ENCODE data around the gene STXBP6. TPM values are rescaled to one million over a fixed set of nuclear protein-coding genes. Genes with fewer than 3 reads are reported as not detected.
"Not testable (repeated sequence)": the region's sequence is repeated elsewhere in the genome, so short reads cannot be mapped to it uniquely, and the experiment has no call there.

STXBP6 gene
- total and polyA plus RNA-seq, 12 donors = 0.06 to 3.7 (median 0.68) TPM

- Histone ChIP-seq H3K4me1 (replicated peaks in 1 of 2) (no peaks in the 10 kb centered on the region), H3K27ac (no peak overlapping the region), H3K4me3 (no peak overlapping the region), H3K36me3 (replicated peaks in 1 of 2) (no peaks in the 10 kb centered on the region), H3K9me3 (replicated peaks in 1 of 3) (no peaks in the 10 kb centered on the region), H3K27me3 (no peaks in the 10 kb centered on the region)
- WGBS, 4 donors = 58 to 84% (median 75%) methylated on average over 3 of the region's 3 CpGs
- TF ChIP-seq CTCF (IDR thresholded peaks at IDR 0.05) (no peak), POLR2A (IDR thresholded peaks at IDR 0.05) (no peak)
- no peak for DNase-seq
- intact Hi-C loops (cut with DNase I) = loop anchor here (5.0 to 10.0 kb wide), 3 partner anchors 233 to 330 kb away; no protein-coding TSS in a partner anchor
Measured at GRCh38 chr14:24804552-24805212, 245.3 kb downstream of the STXBP6 start.

- no peak for TF ChIP-seq CTCF (IDR thresholded peaks at IDR 0.05)
- no peak for TF ChIP-seq POLR2A (IDR thresholded peaks at IDR 0.05)
- intact Hi-C loops (cut with DNase I) = loop anchor here in 1 of 2 donors (10.0 kb wide), 1 partner anchor 331 kb away; no protein-coding TSS in a partner anchor
- 77 to 94% (median 81%) methylated on average over 4 to 10 of the region's 10 CpGs for WGBS, 4 donors
Measured at GRCh38 chr14:24803933-24804494, 245.9 kb downstream of the STXBP6 start.

DNA sequence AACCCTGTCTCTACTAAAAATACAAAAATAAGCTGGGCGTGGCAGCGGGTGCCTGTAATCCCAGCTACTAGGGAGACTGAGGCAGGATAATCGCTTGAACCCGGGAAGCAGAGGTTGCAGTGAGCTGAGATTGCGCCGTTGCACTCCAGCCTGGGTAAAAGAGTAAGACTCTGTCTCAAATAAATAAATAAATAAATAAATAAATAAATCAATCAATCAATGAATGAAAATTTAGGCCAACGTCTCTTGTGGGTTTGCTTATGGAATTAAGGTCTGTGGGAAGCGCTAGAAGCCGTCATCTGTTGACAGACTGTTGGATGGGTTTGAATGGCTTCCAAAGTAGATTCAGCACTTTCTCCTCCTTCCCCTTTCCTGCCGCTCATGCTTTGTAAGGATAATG is 246.5 kb downstream of the STXBP6 start:
- not testable (repeated sequence) for H3K27ac ChIP-seq; H3K27me3 ChIP-seq; H3K9me3 ChIP-seq (replicated peaks in 1 of 3); H3K4me1 ChIP-seq (replicated peaks in 1 of 2); H3K36me3 ChIP-seq (replicated peaks in 1 of 2); H3K4me3 ChIP-seq; DNase-seq
- WGBS, 4 donors = 89 to 98% (median 93%) methylated on average over 10 of the region's 10 CpGs
- intact Hi-C loops (cut with DNase I) = loop anchor here in 1 of 2 donors (10.0 kb wide), 1 partner anchor 331 kb away; no protein-coding TSS in a partner anchor

More at GRCh38 chr14:24803933-24804494, 245.9 kb downstream of the STXBP6 start:
- Histone ChIP-seq H3K27ac (no peak overlapping the region), H3K27me3 (no peaks in the 10 kb centered on the region), H3K4me1 (replicated peaks in 1 of 2) (no peaks in the 10 kb centered on the region), H3K4me3 (no peak overlapping the region), H3K9me3 (replicated peaks in 1 of 3) (no peaks in the 10 kb centered on the region), H3K36me3 (replicated peaks in 1 of 2) (no peaks in the 10 kb centered on the region)
- DNase-seq = no peak

DNA sequence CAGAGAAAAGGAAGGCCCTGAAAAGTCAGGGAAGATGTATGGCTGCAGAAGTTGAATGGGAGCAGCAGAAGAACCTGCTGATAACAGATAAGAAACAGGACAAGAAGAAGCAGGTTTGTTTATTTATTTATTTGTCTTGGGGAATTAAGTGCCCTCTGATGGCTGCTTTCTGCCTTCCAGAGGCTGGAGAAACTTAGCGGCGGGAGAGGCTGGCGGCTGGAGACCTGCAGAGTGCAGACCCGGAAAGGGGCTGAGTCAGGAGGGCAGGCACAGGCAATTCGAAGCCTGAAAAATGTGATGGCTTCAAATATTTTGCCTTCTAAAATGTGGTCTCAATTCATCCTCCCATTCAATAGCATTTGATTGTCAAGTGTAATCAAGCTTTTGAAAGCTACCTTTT is 247.7 kb downstream of the STXBP6 start:
- no peaks in the 10 kb centered on the region for H3K4me1 ChIP-seq (replicated peaks in 1 of 2)
- H3K36me3 ChIP-seq (replicated peaks in 1 of 2) = no peaks in the 10 kb centered on the region
- no peak for TF ChIP-seq POLR2A (IDR thresholded peaks at IDR 0.05)
- no peak for TF ChIP-seq CTCF (IDR thresholded peaks at IDR 0.05)
- H3K27ac ChIP-seq = no peak overlapping the region
- WGBS, 4 donors = 90 to 96% (median 94%) methylated on average over 5 of the region's 5 CpGs
- intact Hi-C loops (cut with DNase I) = loop anchor here in 1 of 2 donors (10.0 kb wide), 1 partner anchor 333 kb away; no protein-coding TSS in a partner anchor
- H3K4me3 ChIP-seq = no peak overlapping the region
- no peaks in the 10 kb centered on the region for H3K27me3 ChIP-seq
- no peak for DNase-seq
- no peaks in the 10 kb centered on the region for H3K9me3 ChIP-seq (replicated peaks in 1 of 3)
